ENCODE measurements around the gene PRDM15. TPM values are rescaled to one million over a fixed set of nuclear protein-coding genes. Genes with fewer than 3 reads are reported as not detected.

Gene PRDM15
- total and polyA plus RNA-seq, 2 experiments from 2014 or later, result 3.0 to 10.6 TPM

- TF ChIP-seq REST (IDR thresholded peaks at IDR 0.05; ENCODE audit: unreplicated experiment) (no peak), STAT1 (IDR thresholded peaks at IDR 0.05; ENCODE audit: unreplicated experiment) (no peak), EZH2phosphoT487 (IDR thresholded peaks at IDR 0.05; ENCODE audit: unreplicated experiment) (no peak), NANOG (IDR thresholded peaks at IDR 0.05; ENCODE audit: borderline replicate concordance) (no peak), JUNB (IDR thresholded peaks at IDR 0.05; ENCODE audit: unreplicated experiment) (no peak), CREB1 (CRISPR knock-in tag; IDR thresholded peaks at IDR 0.05; ENCODE audit: low read depth) (no peak), ZNF114 (CRISPR knock-in tag; IDR thresholded peaks at IDR 0.05) (no peak), EZH2 (IDR thresholded peaks at IDR 0.05; ENCODE audit: low read depth, unreplicated experiment) (no peak), ETS1 (IDR thresholded peaks at IDR 0.05) (no peak)
Observed at GRCh38 chr21:41900401-41900800, 21.3 kb upstream of the PRDM15 start (continued).

GRCh38 chr21:41899426-41900202 is 20.5 kb upstream of the PRDM15 start:
- no peak overlapping the region for H3K4me3 Mint-ChIP-seq
- Histone ChIP-seq H3K36me3 (ENCODE audit: insufficient read depth) (no peaks in the 10 kb centered on the region), H3K27me3 (ENCODE audit: insufficient read depth) (no peaks in the 10 kb centered on the region), H3K4me3 (no peak overlapping the region), H3K4me2 (no peak overlapping the region), H2AFZ (no peak overlapping the region), H3K79me2 (replicated peaks; ENCODE audit: insufficient read depth) (no peaks in the 10 kb centered on the region), H3F3A (replicated peaks; ENCODE audit: low read depth) (no peaks in the 10 kb centered on the region), H3K27ac (ENCODE audit: low read depth) (no peak overlapping the region), H3K9me2 (ENCODE audit: insufficient read depth) (no peaks in the 10 kb centered on the region), H4K20me1 (replicated peaks; ENCODE audit: insufficient read depth) (no peaks in the 10 kb centered on the region), H3K4me1 (ENCODE audit: insufficient read depth) (peaks cover 13% of the 10 kb centered on the region)
- H3K27me3 Mint-ChIP-seq (ENCODE audit: insufficient read depth, low read depth, poor library complexity), result peaks cover 3% of the 10 kb centered on the region
- H3K9me3 Mint-ChIP-seq, result no peaks in the 10 kb centered on the region
- DNase-seq (ENCODE audit: low spot score), result no peak
- H3K36me3 Mint-ChIP-seq (ENCODE audit: low read depth), result peaks cover 8% of the 10 kb centered on the region
- no peak for ATAC-seq
- H3K27ac Mint-ChIP-seq, result no peak overlapping the region
- peaks cover 48% of the 10 kb centered on the region for H3K4me1 Mint-ChIP-seq
- no peak for TF ChIP-seq ZNF462 (CRISPR knock-in tag; IDR thresholded peaks at IDR 0.05)
- TF ChIP-seq STAT1 (IDR thresholded peaks at IDR 0.05; ENCODE audit: unreplicated experiment), result no peak
- TF ChIP-seq JUNB (IDR thresholded peaks at IDR 0.05; ENCODE audit: unreplicated experiment), result no peak

Data from GM23338 (cell line).